ENCODE results near the gene PSMB3. TPM values are rescaled to one million over a fixed set of nuclear protein-coding genes. Genes with fewer than 3 reads are reported as not detected.

Gene PSMB3
- total and polyA plus RNA-seq, 9 of the 15 experiments (the other 6 are each of a cell fraction or from before 2014, with no cell fraction given) = 460 to 2,775 (median 574) TPM

DNA sequence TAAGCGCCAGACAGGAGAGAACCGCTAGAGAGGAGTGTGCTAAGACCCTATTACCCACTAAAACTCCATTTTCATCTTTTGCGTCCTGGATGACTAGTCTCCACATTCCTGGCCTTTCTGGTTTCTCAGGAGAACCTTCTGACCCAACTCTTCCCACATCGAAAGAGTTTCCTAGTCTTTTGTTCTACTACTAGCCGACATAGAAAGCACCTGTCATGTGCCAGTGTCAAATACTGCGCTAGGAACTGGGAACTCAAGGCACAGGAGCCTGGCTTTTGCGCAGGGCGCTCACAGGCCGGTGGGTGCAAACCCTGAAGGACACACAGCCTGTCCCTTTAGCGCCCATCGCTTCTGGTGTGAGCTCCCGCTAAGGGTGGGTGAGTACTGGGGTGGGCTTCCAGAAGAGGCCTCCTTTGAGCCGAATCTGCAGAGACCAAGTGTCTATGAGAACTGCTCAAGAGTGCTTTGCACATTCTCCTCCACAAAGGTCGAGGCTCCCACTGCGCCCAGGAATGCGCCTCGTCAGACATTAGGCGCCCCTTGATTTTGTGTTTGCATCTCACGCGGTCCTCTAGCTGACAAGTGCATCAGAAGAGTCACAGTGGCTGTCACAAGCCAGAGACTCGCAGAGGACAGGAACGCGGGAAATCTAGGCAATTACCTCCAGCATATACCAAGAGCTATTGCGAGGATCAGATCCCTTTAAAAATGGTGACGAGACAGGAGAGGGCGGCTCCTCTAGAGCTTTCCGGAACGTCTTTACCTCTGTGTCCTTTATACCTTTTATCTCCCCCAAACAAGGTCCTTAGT is 2.0 kb upstream of the PSMB3 start (continued):
- TF ChIP-seq, protein P1, sequence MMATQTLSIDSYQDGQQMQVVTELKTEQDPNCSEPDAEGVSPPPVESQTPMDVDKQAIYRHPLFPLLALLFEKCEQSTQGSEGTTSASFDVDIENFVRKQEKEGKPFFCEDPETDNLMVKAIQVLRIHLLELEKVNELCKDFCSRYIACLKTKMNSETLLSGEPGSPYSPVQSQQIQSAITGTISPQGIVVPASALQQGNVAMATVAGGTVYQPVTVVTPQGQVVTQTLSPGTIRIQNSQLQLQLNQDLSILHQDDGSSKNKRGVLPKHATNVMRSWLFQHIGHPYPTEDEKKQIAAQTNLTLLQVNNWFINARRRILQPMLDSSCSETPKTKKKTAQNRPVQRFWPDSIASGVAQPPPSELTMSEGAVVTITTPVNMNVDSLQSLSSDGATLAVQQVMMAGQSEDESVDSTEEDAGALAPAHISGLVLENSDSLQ (IDR thresholded peaks at IDR 0.05) = 0 out of 2 replicates have a peak, but pooled peaks have one; percentile 41
- TF ChIP-seq MEIS2 (IDR thresholded peaks at IDR 0.05; ENCODE audit: partially characterized antibody) = peak; percentile 20
- TF ChIP-seq SIN3A (IDR thresholded peaks at IDR 0.05; ENCODE audit: borderline replicate concordance in 2 of 2, control insufficient read depth in 1 of 2, low read depth in 2 of 2, low read length in 2 of 2) = peak; percentile 52 to 83; a peak in 3 of 4 replicates
- TF ChIP-seq SMAD2 (IDR thresholded peaks at IDR 0.05; ENCODE audit: low read depth, low read length) = no peak
- TF ChIP-seq MYC (IDR thresholded peaks at IDR 0.05; ENCODE audit: low read depth, low read length) = 0 out of 2 replicates have a peak, but pooled peaks have one; percentile 34
- no peak for TF ChIP-seq MYC (CRISPR knock-in tag; IDR thresholded peaks at IDR 0.05; ENCODE audit: borderline replicate concordance, low read depth)
- TF ChIP-seq RNF2 (IDR thresholded peaks at IDR 0.05) = no peak
- TF ChIP-seq EP400 (IDR thresholded peaks at IDR 0.05) = no peak
- peak; percentile 16 to 74 (median 25) for TF ChIP-seq YY1 (IDR thresholded peaks at IDR 0.05; ENCODE audit: borderline replicate concordance in 1 of 3, control insufficient read depth in 1 of 3, extremely low read depth in 1 of 3, insufficient read depth in 3 of 3, insufficient read length in 1 of 3, insufficient replicate concordance in 2 of 3, low read depth in 1 of 3, low read length in 2 of 3)
- no peak for TF ChIP-seq ZNF408 (CRISPR knock-in tag; IDR thresholded peaks at IDR 0.05; ENCODE audit: low read depth)
- no peak for TF ChIP-seq ZBED1 (IDR thresholded peaks at IDR 0.05)
- TF ChIP-seq ZNF263 (CRISPR knock-in tag; IDR thresholded peaks at IDR 0.05; ENCODE audit: borderline replicate concordance) = no peak
- TF ChIP-seq, protein P2, sequence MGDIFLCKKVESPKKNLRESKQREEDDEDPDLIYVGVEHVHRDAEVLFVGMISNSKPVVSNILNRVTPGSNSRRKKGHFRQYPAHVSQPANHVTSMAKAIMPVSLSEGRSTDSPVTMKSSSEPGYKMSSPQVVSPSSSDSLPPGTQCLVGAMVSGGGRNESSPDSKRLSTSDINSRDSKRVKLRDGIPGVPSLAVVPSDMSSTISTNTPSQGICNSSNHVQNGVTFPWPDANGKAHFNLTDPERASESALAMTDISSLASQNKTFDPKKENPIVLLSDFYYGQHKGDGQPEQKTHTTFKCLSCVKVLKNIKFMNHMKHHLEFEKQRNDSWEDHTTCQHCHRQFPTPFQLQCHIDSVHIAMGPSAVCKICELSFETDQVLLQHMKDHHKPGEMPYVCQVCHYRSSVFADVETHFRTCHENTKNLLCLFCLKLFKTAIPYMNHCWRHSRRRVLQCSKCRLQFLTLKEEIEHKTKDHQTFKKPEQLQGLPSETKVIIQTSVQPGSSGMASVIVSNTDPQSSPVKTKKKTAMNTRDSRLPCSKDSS (IDR thresholded peaks at IDR 0.05; ENCODE audit: low read depth, partially characterized antibody) = no peak
- TF ChIP-seq NRF1 (conservative IDR thresholded peaks at IDR 0.05 in 1 of 2, IDR thresholded peaks at IDR 0.05 in 1 of 2) = peak in 1 of 2 experiments; percentile 12; a peak in 1 of 4 replicates
- TF ChIP-seq, protein P3, sequence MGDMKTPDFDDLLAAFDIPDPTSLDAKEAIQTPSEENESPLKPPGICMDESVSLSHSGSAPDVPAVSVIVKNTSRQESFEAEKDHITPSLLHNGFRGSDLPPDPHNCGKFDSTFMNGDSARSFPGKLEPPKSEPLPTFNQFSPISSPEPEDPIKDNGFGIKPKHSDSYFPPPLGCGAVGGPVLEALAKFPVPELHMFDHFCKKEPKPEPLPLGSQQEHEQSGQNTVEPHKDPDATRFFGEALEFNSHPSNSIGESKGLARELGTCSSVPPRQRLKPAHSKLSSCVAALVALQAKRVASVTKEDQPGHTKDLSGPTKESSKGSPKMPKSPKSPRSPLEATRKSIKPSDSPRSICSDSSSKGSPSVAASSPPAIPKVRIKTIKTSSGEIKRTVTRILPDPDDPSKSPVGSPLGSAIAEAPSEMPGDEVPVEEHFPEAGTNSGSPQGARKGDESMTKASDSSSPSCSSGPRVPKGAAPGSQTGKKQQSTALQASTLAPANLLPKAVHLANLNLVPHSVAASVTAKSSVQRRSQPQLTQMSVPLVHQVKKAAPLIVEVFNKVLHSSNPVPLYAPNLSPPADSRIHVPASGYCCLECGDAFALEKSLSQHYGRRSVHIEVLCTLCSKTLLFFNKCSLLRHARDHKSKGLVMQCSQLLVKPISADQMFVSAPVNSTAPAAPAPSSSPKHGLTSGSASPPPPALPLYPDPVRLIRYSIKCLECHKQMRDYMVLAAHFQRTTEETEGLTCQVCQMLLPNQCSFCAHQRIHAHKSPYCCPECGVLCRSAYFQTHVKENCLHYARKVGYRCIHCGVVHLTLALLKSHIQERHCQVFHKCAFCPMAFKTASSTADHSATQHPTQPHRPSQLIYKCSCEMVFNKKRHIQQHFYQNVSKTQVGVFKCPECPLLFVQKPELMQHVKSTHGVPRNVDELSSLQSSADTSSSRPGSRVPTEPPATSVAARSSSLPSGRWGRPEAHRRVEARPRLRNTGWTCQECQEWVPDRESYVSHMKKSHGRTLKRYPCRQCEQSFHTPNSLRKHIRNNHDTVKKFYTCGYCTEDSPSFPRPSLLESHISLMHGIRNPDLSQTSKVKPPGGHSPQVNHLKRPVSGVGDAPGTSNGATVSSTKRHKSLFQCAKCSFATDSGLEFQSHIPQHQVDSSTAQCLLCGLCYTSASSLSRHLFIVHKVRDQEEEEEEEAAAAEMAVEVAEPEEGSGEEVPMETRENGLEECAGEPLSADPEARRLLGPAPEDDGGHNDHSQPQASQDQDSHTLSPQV (IDR thresholded peaks at IDR 0.05) = no peak
- no peak for TF ChIP-seq OTX1 (CRISPR knock-in tag; IDR thresholded peaks at IDR 0.05)
- TF ChIP-seq, protein P4, sequence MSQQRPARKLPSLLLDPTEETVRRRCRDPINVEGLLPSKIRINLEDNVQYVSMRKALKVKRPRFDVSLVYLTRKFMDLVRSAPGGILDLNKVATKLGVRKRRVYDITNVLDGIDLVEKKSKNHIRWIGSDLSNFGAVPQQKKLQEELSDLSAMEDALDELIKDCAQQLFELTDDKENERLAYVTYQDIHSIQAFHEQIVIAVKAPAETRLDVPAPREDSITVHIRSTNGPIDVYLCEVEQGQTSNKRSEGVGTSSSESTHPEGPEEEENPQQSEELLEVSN (IDR thresholded peaks at IDR 0.05; ENCODE audit: borderline replicate concordance in 1 of 2, extremely low read depth in 1 of 2, insufficient read depth in 1 of 2, insufficient read length in 1 of 2, low read depth in 1 of 2, low read length in 1 of 2, poor library complexity in 1 of 2, severe bottlenecking in 1 of 2) = peak; percentile 54 to 83

All from K562 (cell line).